ENCODE measurements around the gene SLC26A3. TPM values are rescaled to one million over a fixed set of nuclear protein-coding genes. Genes with fewer than 3 reads are reported as not detected.

The SLC26A3 gene
- total RNA-seq, 1 donor: not detected

DNA sequence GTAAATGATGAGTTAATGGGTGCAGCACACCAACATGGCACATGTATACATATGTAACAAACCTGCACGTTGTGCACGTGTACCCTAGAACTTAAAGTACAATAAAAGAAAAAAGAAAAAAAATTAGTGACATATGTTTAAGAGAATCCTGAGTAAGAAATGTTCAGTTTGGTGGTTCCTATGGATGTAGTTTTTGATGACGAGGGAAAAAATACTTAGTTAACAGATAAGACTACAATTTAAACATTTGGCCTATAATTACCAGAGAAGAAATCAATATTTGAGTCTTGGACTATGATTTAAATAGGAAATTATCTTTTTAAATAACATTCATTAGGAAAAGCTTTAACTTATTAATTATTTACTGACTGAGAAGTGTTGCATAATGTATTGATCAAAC, 39.2 kb upstream of the SLC26A3 start:
- DNase-seq (ENCODE audit: low read depth): no peak
- no peak overlapping the region for H3K4me3 ChIP-seq (ENCODE audit: low read depth, low read length)
- TF ChIP-seq, protein P1, sequence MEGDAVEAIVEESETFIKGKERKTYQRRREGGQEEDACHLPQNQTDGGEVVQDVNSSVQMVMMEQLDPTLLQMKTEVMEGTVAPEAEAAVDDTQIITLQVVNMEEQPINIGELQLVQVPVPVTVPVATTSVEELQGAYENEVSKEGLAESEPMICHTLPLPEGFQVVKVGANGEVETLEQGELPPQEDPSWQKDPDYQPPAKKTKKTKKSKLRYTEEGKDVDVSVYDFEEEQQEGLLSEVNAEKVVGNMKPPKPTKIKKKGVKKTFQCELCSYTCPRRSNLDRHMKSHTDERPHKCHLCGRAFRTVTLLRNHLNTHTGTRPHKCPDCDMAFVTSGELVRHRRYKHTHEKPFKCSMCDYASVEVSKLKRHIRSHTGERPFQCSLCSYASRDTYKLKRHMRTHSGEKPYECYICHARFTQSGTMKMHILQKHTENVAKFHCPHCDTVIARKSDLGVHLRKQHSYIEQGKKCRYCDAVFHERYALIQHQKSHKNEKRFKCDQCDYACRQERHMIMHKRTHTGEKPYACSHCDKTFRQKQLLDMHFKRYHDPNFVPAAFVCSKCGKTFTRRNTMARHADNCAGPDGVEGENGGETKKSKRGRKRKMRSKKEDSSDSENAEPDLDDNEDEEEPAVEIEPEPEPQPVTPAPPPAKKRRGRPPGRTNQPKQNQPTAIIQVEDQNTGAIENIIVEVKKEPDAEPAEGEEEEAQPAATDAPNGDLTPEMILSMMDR (IDR thresholded peaks at IDR 0.05; ENCODE audit: insufficient read depth, low read depth, low read length): no peak

DNA sequence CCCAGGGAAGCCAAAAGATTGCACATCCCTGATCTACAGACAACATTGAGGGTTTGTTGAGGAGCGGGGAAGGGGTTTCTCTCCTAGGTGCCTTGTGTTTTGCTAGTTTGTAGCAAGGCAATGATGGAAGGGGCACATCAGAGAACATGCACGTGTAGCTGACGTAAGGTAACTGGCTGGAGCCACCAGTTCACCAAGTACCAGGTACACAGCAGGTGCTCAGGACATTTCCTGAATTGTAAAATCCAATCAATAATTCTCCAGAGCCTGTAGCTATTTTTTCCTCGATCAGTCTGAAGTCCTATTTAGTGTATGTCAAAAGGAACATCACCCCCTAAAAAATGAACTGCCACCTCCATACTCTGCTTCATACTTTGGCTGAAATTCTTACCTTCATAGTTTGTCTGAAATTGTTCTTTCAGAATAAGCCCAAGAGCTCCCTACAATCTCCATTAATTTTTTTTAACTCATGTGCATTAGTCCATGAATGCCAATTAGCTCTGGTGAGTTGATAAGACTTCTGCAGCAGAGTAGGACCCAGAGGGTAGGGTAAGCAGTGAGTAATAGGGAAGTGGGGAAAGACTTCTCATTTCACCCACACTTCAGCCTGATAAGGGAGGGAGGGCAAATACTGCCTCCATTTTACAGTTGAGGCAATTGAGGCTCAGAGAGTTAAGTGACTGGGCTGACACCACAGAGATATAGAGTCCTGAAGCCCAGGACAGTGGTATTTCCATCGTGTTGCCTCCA, 36.0 kb upstream of the SLC26A3 start:
- no peak for DNase-seq (ENCODE audit: low read depth)
- H3K4me3 ChIP-seq (ENCODE audit: low read depth, low read length): no peak overlapping the region
- TF ChIP-seq, protein P1 (IDR thresholded peaks at IDR 0.05; ENCODE audit: insufficient read depth, low read depth, low read length): no peak

DNA sequence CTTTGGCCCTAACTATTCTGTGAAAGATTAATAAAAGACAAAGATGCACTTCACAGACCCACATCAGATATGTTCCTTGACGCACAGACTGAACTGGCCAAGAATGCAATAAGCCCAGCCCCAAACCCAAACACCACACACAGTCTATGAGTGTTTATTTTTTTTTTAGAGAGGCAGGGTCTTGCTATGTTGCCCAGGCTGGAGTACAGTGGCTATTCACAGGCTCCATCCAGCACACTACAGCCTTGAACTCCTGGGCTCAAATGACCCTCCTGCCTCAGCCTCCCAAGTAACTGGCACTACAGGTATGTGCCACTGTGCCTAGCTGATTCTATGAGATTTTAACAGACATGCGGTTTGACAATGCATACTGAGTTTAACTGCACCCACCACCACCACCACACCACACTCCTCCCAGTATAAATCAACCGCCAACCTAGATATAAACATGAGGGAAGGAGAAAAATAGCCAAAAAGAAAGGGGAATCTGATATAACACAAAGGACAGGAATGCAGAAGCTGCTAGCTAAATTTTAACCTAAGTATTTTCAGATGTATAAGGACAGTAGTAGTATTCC, 35.1 kb upstream of the SLC26A3 start:
- no peak overlapping the region for H3K4me3 ChIP-seq (ENCODE audit: low read depth, low read length)
- DNase-seq (ENCODE audit: low read depth): no peak
- TF ChIP-seq, protein P1 (IDR thresholded peaks at IDR 0.05; ENCODE audit: insufficient read depth, low read depth, low read length): no peak

DNA sequence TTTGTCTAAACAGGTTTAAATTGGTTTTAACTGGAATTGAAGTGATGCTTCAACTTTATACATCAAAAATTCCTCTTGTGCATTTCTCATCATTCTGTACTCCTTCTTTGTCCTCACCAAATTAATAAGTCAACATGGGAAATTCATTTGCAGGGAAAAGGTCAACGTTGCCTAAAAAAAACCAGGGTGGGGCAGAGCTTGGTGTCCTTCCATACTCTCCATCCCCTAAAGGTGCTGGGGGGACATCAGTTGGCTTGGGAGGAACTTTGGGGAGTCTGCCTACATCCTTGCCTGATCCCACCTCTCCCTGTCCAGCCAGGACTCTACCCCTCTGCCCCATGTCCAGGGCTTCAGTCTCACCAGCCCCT, 34.1 kb upstream of the SLC26A3 start:
- no peak overlapping the region for H3K4me3 ChIP-seq (ENCODE audit: low read depth, low read length)
- TF ChIP-seq, protein P1 (IDR thresholded peaks at IDR 0.05; ENCODE audit: insufficient read depth, low read depth, low read length): no peak

DNA sequence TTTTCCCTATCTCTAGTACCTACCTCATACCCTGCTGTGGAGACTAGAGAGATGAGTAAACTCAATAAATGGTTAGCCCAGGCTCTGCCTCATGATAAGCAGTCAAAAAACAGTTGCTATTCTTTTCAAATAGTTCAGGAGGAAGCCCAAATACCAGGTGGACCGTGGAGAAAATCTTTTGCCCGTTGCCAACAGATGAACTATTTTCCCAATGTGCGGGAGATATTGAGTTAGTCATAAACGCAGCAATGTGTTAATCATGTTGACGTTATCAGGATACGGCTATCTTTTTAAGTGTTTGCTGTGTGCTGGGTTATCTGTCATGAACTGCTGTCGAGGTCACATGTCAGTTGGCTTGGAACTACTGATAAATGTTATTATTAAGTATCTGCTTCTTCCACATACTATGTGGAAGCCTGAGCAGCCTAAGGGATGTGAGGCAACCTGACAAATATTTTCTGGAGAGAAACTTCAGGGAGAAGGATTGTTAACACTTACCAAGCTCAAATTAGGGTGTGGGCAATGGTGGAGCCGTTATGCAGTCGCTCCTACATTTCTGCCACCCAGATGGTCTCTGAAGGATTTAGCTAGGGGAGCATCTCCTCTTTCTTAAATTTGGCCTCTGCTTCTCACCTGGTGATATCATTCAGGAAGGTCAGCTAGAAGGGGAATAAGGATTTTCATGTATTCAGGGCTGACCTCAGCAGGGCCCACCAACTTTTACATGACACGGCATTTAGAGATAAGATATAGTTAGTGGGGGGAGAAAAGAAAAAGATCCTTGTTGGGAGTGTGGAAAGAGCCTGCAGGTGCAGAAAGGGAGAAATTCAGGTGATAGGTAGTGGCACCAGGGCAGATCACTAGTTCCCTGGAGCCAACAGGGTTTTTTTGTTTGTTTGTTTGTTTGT, 33.5 kb upstream of the SLC26A3 start:
- TF ChIP-seq, protein P1 (IDR thresholded peaks at IDR 0.05; ENCODE audit: insufficient read depth, low read depth, low read length): no peak
- DNase-seq (ENCODE audit: low read depth): no peak
- H3K4me3 ChIP-seq (ENCODE audit: low read depth, low read length): no peak overlapping the region

More for the DNA sequence above, 34.1 kb upstream of the SLC26A3 start:
- no peak for DNase-seq (ENCODE audit: low read depth)

DNA sequence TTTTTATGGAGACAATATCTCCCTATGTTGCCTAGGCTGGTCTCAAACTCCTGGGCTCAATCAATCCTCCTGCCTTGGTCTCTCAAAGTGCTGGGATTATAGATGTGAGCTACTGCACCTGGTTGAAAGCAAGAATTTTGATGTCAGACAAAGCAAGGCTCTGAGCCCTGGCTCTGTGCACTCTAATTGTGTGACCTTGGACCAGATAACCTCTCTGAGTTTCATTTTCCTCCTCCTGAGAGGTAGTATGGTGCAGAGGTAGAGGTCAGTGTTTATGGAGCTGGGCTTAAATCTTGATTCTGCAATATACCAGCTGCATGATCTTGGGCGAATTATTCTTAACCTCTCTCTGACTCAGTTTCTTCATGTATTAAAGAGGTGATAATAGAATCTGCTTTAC, 31.4 kb upstream of the SLC26A3 start:
- TF ChIP-seq, protein P1 (IDR thresholded peaks at IDR 0.05; ENCODE audit: insufficient read depth, low read depth, low read length): no peak

More for the DNA sequence above, 31.4 kb upstream of the SLC26A3 start:
- DNase-seq (ENCODE audit: low read depth): no peak
- H3K4me3 ChIP-seq (ENCODE audit: low read depth, low read length): no peak overlapping the region

Measured in fibroblast of villous mesenchyme (primary cell).